ENCODE data around the gene TSR3.

- TF ChIP-seq CTCF (IDR thresholded peaks at IDR 0.05) (no peak), POLR2A (IDR thresholded peaks at IDR 0.05) (no peak), EP300 (IDR thresholded peaks at IDR 0.05) (no peak)
These were observed 15.1 kb upstream of the TSR3 start for GRCh38 chr16:1366712-1367299.

All from ovary (tissue), 3 donors.